ENCODE data around the gene NTF3.

Gene NTF3

DNA sequence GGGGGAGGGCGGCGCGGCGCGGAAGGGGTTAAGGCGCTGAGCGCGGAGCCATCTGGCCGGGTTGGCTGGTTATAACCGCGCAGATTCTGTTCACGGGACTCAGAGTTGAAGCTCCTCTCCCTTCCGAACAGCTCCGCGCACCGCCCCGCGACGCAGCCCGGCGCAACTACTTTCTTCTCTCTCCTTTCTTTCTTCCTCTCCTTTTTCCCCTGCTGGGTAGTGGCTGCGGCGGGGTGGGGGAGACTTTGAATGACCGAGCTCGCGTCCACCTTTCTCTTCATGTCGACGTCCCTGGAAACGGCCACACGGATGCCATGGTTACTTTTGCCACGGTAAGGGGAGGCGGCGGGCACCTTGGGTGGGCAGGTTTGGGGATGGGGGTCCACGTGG is at the start of gene NTF3:
NTF3 (plus strand) TSS at position 98 of the 390 bp plus-strand sequence; CDS start at position 315, 217 bp downstream.
- H3K4me3 ChIP-seq (ENCODE audit: low read depth, low read length): peak within 1 kb of the TSS; percentile 52
- DNase-seq (ENCODE audit: low read depth): no peak
- in situ Hi-C loops (cut with HindIII; ENCODE audit: low sequenced_read_pairs): no loop called here
- TF ChIP-seq, protein P1, sequence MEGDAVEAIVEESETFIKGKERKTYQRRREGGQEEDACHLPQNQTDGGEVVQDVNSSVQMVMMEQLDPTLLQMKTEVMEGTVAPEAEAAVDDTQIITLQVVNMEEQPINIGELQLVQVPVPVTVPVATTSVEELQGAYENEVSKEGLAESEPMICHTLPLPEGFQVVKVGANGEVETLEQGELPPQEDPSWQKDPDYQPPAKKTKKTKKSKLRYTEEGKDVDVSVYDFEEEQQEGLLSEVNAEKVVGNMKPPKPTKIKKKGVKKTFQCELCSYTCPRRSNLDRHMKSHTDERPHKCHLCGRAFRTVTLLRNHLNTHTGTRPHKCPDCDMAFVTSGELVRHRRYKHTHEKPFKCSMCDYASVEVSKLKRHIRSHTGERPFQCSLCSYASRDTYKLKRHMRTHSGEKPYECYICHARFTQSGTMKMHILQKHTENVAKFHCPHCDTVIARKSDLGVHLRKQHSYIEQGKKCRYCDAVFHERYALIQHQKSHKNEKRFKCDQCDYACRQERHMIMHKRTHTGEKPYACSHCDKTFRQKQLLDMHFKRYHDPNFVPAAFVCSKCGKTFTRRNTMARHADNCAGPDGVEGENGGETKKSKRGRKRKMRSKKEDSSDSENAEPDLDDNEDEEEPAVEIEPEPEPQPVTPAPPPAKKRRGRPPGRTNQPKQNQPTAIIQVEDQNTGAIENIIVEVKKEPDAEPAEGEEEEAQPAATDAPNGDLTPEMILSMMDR (IDR thresholded peaks at IDR 0.05; ENCODE audit: low read depth, low read length, missing control alignments): no peak

DNA sequence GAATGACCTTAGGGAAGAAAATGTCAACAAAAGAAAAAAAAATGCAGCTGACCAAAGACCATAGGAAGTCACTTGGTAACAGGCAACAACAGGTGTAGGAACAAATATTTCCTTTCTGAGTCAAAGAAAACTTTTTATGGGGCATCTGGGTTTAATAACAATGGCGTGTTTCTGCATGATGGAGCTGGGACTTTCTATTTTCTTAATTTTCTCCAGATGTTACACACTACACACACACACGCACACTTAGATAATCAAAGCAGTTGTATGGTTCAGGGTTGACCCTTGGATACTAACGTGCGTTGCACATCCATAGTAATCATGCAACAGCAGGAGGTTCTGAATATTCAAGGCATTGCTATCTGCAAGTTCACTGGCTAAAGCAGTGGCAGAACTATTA is 47.9 kb upstream of the NTF3 start:
- in situ Hi-C loops (cut with HindIII; ENCODE audit: low sequenced_read_pairs): no loop called here
- no peak for DNase-seq (ENCODE audit: low read depth)
- TF ChIP-seq, protein P1 (IDR thresholded peaks at IDR 0.05; ENCODE audit: low read depth, low read length, missing control alignments): no peak

GRCh38 chr12:5388581-5389535 is 43.0 kb upstream of the NTF3 start:
- H3K4me3 ChIP-seq (ENCODE audit: low read depth, low read length): no peak overlapping the region
- in situ Hi-C loops (cut with HindIII; ENCODE audit: low sequenced_read_pairs): no loop called here
- no peak for DNase-seq (ENCODE audit: low read depth)
- TF ChIP-seq, protein P1 (IDR thresholded peaks at IDR 0.05; ENCODE audit: low read depth, low read length, missing control alignments): no peak

More for the DNA sequence above, 47.9 kb upstream of the NTF3 start:
- no peak overlapping the region for H3K4me3 ChIP-seq (ENCODE audit: low read depth, low read length)

GRCh38 chr12:5390174-5390799 is 41.6 kb upstream of the NTF3 start:
- TF ChIP-seq, protein P1 (IDR thresholded peaks at IDR 0.05; ENCODE audit: low read depth, low read length, missing control alignments): no peak
- DNase-seq (ENCODE audit: low read depth): no peak
- H3K4me3 ChIP-seq (ENCODE audit: low read depth, low read length): no peak overlapping the region
- in situ Hi-C loops (cut with HindIII; ENCODE audit: low sequenced_read_pairs): no loop called here

- H3K4me3 ChIP-seq (ENCODE audit: low read depth, low read length): no peak overlapping the region
- TF ChIP-seq, protein P1 (IDR thresholded peaks at IDR 0.05; ENCODE audit: low read depth, low read length, missing control alignments): no peak
- in situ Hi-C loops (cut with HindIII; ENCODE audit: low sequenced_read_pairs): no loop called here
- no peak for DNase-seq (ENCODE audit: low read depth)
Measured at GRCh38 chr12:5391653-5392052, 40.3 kb upstream of the NTF3 start.

GRCh38 chr12:5392961-5393360 is 38.9 kb upstream of the NTF3 start:
- TF ChIP-seq, protein P1 (IDR thresholded peaks at IDR 0.05; ENCODE audit: low read depth, low read length, missing control alignments): no peak
- no peak for DNase-seq (ENCODE audit: low read depth)

More at GRCh38 chr12:5392961-5393360, 38.9 kb upstream of the NTF3 start:
- in situ Hi-C loops (cut with HindIII; ENCODE audit: low sequenced_read_pairs): no loop called here
- no peak overlapping the region for H3K4me3 ChIP-seq (ENCODE audit: low read depth, low read length)
